Endothelial cell (in vitro differentiated cells): Measurements from ENCODE around the gene PRSS21. TPM values are rescaled to one million over a fixed set of nuclear protein-coding genes. Genes with fewer than 3 reads are reported as not detected.

Source experiments
- DNase-seq: peaks from one replicate; pipeline ENCODE4 v3.0.0; 2021; ENCODE audit warnings: low spot score
- H3K27ac Mint-ChIP-seq: one replicate; pipeline ENCODE4 v1.8.0; 2021; ENCODE audit warnings: mixed read lengths, inconsistent platforms; ENCODE audit not compliant: unreplicated experiment
- H3K27me3 Mint-ChIP-seq: one replicate; pipeline ENCODE4 v1.8.0; 2021; ENCODE audit warnings: mild to moderate bottlenecking, moderate library complexity, mixed read lengths, inconsistent platforms; ENCODE audit not compliant: unreplicated experiment
- H3K36me3 Mint-ChIP-seq: one replicate; pipeline ENCODE4 v1.8.0; 2021; ENCODE audit warnings: mild to moderate bottlenecking, low read depth, mixed read lengths, inconsistent platforms; ENCODE audit not compliant: unreplicated experiment
- H3K4me1 Mint-ChIP-seq: one replicate; pipeline ENCODE4 v1.8.0; 2021; ENCODE audit warnings: mild to moderate bottlenecking, mixed read lengths, inconsistent platforms; ENCODE audit not compliant: unreplicated experiment
- H3K4me3 Mint-ChIP-seq: one replicate; pipeline ENCODE4 v1.8.0; 2021; ENCODE audit warnings: mild to moderate bottlenecking, mixed read lengths, inconsistent platforms; ENCODE audit not compliant: unreplicated experiment
- H3K9me3 Mint-ChIP-seq: one replicate; pipeline ENCODE4 v1.8.0; 2021; ENCODE audit warnings: mixed read lengths, inconsistent platforms; ENCODE audit not compliant: unreplicated experiment
- CTCF ChIP-seq: fragments of 200-600 bp; sonication (generic); IDR thresholded peaks from one replicate; pipeline ENCODE4 v1.5.0; 2021; ENCODE audit warnings: antibody characterized with exemption; ENCODE audit not compliant: unreplicated experiment
- total RNA-seq: library from RNA; stranded (reverse); fragmentation: NEBNext Ultra II Directional; extraction: Animal tissue kit (Norgen Biotek cat#: 25700); gene quantifications from one replicate; pipeline ENCODE4 v1.2.1, GENCODE V29; 2021; ENCODE audit not compliant: unreplicated experiment

Gene PRSS21
- total RNA-seq, 1 donor from 2014 or later: not detected

- TF ChIP-seq CTCF: no peak
- Mint-ChIP-seq H3K27me3 (peaks cover 6% of the 10 kb centered on the region), H3K9me3 (no peaks in the 10 kb centered on the region), H3K4me3 (no peak overlapping the region), H3K27ac (no peak overlapping the region), H3K36me3 (no peaks in the 10 kb centered on the region), H3K4me1 (no peaks in the 10 kb centered on the region)
- DNase-seq: no peak
Observed at GRCh38 chr16:2791174-2791573, 25.9 kb upstream of the PRSS21 start.

DNA sequence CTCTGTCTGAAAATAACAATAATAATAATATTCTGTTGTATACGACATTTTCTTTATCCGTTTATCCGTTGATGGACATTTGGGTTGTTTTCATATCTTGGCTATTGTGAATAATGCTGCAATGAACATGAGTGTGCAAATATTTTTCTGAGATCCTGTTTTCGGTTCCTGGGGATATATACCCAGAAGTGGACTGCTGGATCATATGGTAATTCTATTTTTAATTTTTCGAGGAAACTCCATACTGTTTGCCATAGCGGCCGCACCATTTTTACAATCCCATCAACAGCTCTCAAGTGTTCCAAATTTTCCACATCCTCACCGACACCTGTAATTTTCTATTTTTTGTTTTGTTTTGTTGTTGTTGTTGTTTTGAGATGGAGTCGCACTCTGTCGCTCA lies 24.1 kb upstream of the PRSS21 start:
- Mint-ChIP-seq H3K36me3 (no peaks in the 10 kb centered on the region), H3K27me3 (peaks cover 2% of the 10 kb centered on the region), H3K9me3 (no peaks in the 10 kb centered on the region), H3K4me3 (no peak overlapping the region), H3K27ac (no peak overlapping the region), H3K4me1 (no peaks in the 10 kb centered on the region)
- no peak for TF ChIP-seq CTCF
- no peak for DNase-seq

GRCh38 chr16:2795395-2796143 lies 21.5 kb upstream of the PRSS21 start:
- Mint-ChIP-seq H3K27ac (no peak overlapping the region), H3K4me1 (no peaks in the 10 kb centered on the region), H3K27me3 (no peaks in the 10 kb centered on the region), H3K36me3 (no peaks in the 10 kb centered on the region), H3K9me3 (no peaks in the 10 kb centered on the region), H3K4me3 (no peak overlapping the region)
- no peak for TF ChIP-seq CTCF
- DNase-seq: no peak

DNA sequence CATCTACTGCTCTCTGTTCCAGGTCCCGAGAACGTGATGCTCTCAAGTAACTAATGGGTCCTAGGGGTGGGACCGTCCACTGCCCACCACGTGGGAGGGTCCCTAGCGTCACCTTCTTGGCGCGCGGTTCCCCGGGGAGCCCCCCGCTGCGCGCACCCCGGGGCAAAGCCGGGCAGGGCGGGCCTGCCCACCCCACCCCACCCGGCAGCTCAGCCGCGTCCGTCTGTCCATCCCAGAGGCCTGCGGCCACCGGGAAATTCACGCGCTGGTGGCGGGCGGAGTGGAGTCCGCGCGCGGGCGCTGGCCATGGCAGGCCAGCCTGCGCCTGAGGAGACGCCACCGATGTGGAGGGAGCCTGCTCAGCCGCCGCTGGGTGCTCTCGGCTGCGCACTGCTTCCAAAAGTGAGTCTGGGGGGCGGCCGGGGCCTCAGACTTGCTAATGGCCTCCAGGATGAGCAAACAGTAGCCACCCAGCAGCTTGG lies 18.3 kb upstream of the PRSS21 start:
- DNase-seq: no peak

More for the DNA sequence above, 18.3 kb upstream of the PRSS21 start:
- Mint-ChIP-seq H3K36me3 (no peaks in the 10 kb centered on the region), H3K4me3 (no peak overlapping the region), H3K9me3 (no peaks in the 10 kb centered on the region), H3K27ac (no peak overlapping the region), H3K4me1 (no peaks in the 10 kb centered on the region), H3K27me3 (no peaks in the 10 kb centered on the region)
- no peak for TF ChIP-seq CTCF
